GM12872 (cell line): ENCODE data around the gene AKT3.

Experiments
- CTCF ChIP-seq: IDR thresholded peaks from 3 replicates; pipeline ENCODE4 v1.5.1; 2011; ENCODE audit warnings: low read depth, mild to moderate bottlenecking, low read length, moderate library complexity; ENCODE audit not compliant: insufficient read depth

AKT3 gene

GRCh38 chr1:243489158-243489527 lies 360.9 kb downstream of the AKT3 start:
- no peak for TF ChIP-seq CTCF

GRCh38 chr1:243488459-243489157 lies 361.4 kb downstream of the AKT3 start:
- TF ChIP-seq CTCF, result no peak

GRCh38 chr1:243487649-243488227 lies 362.3 kb downstream of the AKT3 start:
- TF ChIP-seq CTCF, result no peak

GRCh38 chr1:243487036-243487648 lies 362.9 kb downstream of the AKT3 start:
- no peak for TF ChIP-seq CTCF

GRCh38 chr1:243483952-243484351 lies 366.1 kb downstream of the AKT3 start:
- TF ChIP-seq CTCF, result no peak

GRCh38 chr1:243483071-243483771 lies 366.8 kb downstream of the AKT3 start:
- no peak for TF ChIP-seq CTCF
